CD4-positive, alpha-beta T cell treated with Interleukin-12 subunit alpha and Interleukin-12 subunit beta, for 1 hour (primary cell): ENCODE results near the gene ZNF710.

ENCODE experiments used
- DNase-seq: peaks from one replicate; pipeline ENCODE4 v3.0.0-alpha.2; 2020

Gene ZNF710

DNA sequence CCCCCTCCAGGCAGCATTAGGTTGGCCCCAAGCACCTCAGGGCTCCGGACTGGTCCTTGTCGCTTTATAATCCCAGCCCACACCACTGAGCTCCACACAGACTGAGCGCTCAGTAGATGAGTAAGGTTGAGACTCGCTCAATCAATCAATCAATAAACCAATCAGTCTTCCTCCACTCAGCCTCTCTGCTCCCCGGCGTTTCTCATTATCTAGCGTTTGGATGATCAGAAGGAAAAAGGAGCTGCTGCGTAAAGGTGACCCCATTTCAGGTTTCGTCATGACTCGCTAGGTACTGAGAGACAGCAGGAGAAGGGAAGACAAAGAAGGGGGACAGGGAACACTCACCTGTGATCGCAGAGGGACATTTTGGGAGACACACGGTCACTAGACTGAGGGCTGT, 41.2 kb downstream of the ZNF710 start:
- no peak for DNase-seq

DNA sequence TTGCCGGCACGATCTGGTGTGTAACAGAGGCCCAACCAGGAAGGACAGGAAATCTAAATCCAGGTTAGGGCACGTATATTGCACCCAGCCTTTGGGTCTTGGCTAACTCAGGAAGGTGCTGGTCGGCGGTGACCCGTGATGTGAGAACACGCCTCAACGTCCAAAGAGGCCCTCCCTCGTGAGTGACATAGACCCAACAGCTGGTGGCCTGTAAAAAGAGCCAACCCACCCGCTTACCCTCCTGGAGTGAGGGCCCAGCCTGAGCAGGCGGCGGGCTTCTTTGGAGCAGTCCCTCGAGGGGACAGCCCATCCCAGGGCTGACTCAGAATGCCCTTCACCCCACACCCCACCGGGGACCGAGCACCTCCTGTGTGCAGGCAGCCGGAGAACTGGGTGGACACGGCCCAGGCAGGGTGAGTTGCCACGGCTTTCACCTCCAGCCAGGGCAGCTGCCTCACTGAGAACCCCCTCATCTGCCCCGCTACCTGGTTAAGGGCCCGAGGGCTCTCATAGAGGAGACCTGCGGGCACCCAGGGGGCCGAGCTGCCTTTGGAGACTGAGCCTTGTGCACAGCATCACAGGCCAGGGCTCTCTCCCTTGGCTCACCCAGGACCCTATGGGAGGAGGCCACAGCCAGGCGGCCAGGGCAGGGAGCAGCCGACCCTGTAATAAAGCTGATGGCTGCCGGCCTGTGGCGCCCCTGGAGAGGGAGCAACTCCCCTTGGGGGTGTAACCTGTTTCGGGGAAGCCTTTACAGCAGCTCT, 41.8 kb downstream of the ZNF710 start:
- DNase-seq = no peak

DNA sequence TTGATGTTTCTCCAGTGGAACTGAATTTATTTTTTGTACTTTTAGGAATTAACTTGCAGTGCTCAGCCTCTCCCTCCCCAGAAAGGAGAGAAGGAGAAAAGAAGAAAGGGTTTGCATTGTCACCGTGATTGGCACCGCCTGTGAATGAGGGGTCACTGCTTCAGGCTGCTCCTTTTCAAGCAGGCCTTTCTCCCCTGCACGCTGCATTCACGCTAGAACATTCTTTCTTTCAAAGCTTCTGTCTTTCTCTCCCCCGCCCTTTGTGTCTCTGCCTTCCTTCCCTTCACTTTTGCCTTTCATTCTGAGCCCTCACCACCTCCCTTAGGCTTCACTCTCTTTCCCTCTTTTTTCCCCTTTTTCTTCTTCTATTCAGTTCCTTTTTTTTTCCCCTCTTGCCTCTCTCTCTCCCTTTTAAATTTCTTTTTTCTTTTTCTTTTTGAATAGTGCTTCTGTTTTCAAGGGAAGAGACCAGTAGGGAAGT, 42.4 kb downstream of the ZNF710 start:
- DNase-seq = no peak

DNA sequence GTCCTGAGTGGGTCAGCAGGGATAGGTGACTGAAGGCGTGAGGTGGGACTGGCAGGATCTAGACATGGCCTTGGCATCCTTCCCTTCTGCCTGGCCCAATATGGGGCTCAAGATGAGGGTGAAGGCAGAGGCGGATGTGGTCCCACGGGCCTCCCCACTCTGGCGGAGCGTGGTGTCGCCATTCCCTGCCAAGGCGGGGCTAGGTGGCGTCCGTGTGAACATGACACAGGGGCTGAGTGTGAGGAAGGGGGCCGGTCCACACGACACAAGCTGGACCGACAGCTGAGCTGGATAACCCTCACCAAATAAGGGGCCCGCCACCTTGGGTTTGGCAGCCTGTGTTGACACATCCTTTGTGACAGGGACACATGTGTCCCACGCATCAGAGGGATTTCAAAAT, 43.1 kb downstream of the ZNF710 start:
- no peak for DNase-seq

DNA sequence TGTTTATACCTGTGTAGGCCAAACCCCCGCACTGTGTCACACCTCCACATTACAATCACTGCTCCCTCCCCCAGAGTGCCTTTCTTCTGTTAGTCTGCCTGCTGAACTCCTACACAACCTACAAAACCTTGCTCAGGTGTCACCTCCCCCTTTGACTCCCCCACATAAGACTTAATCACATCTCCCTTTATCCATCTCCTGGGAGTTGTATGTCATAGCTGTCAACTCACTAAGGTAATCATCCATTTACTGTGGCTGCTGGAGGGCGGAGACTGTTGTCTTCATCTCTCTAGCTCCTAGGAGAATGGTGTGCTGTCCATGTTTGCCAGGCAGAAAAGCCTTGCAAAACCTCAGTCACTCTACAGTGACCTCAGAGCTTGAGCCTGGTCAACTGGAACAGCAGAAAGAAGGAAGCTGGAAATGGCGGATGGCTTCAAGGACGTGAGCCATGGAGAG, 43.8 kb downstream of the ZNF710 start:
- DNase-seq = no peak

DNA sequence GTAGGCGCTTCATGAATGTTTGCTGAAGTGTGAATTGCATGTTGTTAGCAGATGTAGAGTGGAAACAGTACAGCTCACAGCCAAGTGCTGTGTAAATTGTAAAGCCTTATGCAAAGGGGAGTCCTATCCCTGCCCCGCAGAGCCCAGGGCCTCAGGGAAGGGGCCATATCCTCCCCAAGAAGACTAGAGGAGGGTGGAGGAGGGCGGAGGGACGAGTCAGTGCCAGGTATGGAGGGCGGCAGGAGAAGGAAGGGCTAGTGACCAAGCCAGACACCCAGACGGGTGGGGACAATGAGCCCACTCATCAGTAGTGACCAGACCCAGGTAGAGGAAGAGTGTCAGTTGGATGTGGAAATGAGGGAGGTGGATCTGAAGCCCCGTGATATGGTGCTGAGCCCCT, 45.2 kb downstream of the ZNF710 start:
- DNase-seq = no peak

DNA sequence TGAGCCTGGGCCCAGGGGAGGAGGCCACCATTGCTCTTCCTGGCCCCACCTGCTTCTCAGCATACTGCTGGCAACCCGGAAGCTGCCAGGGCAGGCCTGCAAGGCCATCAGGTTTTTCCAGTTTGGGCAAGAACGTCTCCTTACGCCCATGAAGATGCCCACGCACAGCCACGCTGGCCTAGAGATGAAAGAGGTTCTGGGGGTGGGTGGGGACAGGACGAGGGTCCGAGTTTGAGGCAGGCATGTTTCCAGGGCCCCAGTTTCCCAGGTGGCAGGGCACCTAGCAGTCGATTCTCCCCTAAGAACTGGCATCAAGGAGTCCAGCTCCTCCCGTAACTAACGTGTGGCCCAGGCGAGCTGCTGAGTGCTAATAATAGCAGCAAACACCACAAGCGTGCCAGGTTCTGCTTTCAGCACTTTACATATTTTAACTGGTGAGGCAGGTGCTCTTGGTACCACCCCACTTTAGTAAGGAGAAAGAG, 45.8 kb downstream of the ZNF710 start:
- no peak for DNase-seq

DNA sequence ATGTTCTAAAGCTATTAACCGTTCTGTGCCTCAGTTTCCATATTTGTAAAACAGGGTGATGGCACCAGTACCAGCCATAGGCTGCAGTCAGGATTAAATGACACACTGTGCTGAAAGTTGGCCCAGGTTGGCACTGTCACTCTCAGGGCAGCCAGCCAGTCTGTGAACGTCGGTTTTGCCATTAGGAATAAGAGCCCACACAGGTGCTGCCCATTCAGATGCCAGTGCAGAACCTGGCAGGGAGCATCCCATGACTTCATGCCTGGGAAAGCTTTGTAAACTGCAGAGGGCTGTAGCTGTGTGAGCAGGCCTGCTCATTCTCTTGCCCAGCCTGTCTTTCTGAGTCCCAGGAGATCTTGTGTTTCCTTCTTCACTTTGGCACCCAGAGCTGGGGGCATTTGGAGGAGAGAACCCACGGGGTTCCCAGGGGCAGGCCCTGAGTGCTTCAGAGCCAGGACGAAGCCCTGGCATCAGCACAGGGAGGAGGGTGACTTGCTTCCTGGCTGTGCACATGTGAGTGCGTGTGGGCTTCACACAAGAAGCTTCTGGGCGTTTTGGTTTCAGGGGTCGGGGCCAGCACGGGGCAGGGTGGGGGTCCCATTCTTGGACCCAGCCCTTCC, 46.9 kb downstream of the ZNF710 start:
- no peak for DNase-seq

DNA sequence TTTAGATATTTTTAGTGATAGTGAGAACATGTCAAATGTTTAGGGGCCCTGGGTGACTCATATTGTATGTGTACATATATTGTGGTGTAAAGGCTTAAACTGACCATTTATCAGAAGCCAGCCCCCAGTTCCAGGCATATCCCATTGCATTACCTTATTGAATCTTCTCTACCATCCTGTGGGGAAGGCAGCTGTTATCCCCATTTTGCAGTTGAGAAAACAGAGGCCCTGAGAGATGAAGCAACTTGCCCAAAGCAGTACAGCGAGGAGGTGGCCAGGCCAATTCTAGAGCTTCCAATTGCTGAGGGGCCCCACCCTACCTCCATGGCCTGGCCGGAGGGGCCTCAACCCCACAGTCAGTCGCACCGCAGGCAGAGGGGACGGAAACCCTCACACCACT, 47.9 kb downstream of the ZNF710 start:
- no peak for DNase-seq

DNA sequence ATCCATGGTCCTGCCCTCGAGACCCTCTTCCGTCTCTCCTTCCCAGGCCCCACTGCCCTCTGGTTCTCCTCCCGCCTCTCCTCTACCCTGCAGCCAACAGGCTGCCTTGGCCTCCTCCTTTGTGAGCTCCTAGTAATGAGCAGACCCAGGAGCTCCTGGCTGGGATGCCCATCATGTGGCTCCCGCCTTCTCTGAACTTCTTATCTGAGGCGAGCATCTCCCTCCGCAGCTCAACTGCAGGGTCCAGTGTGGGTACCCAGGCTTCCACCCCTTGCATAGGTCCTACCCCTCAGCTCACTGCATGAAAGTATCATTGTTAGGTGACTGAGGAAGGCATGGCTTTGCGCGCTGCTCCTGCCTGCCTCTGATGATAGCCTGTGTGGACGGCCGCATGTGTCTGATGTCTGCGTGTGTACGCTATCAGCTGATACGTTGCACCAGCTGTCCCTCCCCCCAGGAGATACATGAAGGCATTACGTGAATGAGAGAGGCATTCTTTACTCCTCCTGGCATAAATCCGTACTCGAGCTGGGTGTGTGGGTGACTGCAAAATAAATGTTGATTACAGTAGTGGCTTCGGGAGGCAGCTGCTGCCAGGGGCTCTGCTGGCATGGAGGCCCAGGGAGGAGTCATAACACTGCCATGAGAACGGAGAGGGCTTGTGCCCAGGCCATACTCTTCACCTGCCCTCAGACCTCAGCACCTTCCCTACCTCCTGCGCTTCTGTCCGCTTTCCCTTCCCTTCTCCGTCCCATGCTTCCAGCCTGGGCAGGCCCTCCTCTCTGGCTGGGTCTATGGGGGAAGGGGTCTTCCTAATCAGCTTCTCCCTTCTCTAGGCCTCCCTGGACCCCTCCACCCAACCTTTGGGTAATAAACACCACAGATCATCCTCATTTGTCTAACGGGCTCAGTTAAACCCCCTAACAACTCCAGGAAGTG, 48.8 kb downstream of the ZNF710 start:
- DNase-seq = no peak

DNA sequence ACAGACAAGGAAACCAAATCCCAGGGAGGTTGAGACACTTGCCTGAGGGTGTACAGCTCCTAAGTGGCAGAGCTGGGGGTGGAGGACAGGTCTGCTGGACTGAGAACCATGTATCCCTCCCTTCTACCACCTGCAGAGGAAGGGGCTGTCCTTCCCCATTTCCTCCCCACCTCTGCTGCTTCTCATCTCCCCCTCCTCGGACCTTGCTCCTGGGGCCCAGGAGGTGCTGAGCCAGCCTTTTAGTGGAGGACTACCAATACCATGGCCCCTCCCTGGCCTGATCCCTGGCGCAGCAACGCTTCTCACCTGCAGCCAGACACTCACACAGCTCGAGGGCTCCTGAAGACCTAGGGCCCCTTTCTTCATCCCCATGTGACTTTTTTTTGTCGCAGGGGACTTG, 50.8 kb downstream of the ZNF710 start:
- no peak for DNase-seq

DNA sequence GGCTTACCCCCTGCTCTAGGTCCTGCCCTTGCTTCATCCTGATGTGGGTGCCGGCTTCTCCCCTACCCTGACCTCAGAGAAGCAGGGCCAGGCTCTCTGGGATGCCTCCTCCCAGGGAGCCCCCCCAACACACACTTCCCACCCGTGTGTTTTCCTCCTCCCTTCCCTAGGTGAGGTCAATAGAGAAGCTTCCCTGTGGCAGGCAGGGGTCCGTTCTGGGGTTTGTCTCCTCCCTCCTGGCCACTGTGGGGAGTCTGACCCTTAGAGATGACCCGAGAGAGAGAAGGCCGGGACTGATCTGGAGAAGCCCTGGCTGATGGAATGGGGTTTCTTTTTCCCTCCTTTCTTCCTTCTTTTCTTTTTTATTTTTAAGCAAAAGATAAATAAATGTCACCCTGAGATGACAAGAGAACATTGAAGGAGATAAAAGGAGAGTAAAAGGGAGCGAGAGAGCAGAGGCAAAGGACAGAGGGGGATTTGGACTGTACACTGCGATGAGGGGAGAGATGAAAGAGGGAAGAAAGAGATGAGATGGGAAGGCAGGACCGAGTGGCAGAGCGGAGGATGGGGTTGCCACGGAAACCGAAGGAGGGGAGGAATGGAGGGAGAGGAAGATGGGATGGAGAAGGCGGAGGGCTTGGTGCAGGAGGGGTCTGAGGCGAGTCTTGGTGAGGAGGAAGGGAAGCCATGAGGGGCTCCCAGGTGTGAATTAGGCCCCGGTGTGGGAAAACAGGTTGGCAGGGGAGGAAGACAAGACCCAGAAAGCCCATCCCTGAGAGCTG, 52.8 kb downstream of the ZNF710 start:
- no peak for DNase-seq

DNA sequence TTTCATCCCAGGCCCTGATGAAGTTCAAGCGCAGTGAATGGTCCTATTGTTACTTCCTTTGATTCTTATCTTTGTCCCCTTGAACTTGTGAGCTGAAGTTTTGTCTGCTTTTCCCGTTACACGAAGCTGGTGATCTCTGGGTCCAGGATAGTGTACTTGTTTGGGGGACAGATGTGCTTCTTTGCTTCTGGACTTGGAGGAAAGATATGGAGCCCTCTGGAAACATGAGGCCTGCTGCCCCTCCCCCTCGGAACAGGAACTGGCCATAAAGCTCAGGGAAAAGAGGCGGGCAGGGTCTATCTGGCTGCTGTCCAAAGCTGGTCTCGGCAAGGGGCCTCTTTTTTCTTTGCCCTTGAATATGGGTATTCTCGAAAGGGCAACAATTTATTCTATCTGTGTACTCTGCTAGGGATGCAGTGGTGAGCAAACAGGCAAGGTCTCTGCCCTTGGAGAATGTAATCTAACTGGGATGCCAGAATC, 53.5 kb downstream of the ZNF710 start:
- no peak for DNase-seq

DNA sequence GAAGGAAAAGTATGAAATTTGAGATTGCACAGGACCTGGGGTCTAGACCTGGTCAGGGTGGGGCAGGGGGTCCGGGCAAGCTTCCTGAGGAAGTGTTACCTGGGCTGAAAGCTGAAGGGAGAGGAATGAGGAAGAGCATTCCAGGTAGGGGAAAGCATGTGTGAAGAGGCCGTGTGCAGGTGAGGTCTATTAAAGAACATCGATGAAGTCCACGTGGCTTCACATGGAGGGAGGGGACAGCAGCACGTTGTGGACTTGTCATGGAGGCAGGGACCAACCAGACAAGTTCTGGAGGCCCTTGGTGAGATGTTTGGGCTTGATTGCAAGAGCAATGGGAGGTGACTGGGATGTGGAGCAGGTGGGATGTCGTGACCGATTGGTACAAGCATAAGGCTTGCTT, 54.1 kb downstream of the ZNF710 start:
- DNase-seq = no peak

DNA sequence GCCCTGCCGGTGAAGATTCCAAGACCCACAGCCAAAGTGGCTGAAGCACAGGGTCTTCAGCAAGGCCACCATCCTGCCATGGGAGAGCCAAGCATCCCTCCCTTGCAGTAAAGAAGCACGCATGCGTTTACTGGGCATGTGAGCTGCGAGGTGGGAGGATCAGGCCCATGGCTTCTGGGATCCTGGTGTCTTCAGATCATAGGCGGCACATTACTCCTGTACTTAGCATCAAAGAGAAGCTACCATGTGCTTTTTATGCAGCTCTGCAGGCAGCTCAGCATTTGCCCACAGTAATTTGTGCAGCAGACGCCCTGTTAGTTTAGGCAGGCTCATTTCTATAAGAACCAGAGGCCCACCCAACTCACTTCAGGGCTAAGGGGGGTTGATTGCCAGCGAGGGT, 55.4 kb downstream of the ZNF710 start:
- no peak for DNase-seq

DNA sequence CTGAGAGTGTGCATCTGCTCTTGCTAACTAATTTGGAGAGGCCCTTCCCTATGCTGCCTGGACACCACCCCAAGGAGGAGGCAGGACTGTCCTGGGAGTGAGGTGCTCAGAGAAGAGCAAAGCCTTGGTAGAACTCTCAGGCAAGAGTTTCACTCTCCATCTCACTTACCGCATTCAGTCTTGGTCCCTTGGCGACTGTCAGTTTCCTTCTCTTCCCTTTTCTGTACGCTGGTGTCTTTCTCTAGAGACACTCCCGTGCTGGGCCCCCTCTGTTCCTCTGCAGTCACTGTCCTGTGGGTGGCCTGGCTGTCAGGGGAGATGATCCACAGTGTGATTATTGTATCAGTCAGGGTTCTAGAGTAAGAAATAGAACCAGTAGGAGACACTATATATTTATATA, 57.2 kb downstream of the ZNF710 start:
- DNase-seq = no peak

DNA sequence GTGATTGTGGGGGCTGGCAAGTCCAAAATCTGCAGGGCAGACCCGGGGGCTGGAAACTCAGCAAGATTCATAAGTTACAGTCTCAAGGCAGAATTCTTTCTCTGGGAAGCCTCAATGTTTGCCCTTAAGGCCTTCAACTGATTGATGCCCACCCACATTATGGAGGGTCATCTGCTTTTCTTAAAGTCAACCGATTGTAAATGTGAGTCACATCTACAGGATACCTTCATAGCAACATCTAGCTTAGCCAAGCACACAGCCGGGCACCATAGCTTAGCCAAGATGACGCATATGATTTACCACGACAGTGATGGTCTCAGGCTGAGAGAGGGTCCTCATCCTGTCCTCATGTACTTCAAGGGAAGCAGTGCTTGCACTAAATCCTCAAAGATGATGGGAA, 57.7 kb downstream of the ZNF710 start:
- no peak for DNase-seq

DNA sequence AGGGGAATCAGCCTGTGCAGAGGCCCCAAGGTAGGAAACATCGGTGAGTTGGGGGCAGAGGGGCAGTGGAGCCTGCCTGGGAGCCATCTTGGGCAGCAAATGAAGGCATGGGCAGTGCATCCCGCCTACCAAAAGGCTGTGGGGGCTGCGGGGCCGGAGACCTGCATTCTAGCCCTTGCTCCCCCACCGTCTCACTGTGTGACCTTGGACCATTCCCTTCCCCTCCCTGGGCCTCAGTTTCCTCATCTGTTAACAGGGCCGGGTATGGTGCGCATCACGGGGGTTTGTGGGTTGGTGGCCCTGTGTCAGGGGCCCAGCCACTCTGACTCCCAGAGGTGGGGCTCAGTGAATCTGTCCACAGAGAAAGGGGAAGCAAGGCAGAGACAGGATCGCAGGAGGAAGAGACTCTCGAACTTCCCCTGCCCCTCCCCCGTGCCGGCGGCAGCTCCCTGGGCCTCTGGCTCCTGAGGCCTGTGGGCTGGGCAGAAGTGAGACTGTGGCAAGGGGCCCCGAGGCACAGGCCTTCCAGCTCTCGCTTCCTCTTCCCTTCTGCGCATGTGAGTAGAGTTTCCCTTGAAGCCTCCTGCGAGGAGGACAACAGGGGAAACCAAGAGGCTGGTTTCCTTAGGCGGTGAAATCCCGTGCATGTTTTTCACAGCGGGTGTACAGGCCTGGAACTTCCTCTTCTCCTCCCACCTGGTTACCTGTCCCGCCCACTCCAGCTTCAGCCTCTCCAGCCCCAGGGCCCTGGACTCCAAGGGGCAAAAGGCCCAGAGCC, 58.3 kb downstream of the ZNF710 start:
- peak; percentile 79 for DNase-seq

DNA sequence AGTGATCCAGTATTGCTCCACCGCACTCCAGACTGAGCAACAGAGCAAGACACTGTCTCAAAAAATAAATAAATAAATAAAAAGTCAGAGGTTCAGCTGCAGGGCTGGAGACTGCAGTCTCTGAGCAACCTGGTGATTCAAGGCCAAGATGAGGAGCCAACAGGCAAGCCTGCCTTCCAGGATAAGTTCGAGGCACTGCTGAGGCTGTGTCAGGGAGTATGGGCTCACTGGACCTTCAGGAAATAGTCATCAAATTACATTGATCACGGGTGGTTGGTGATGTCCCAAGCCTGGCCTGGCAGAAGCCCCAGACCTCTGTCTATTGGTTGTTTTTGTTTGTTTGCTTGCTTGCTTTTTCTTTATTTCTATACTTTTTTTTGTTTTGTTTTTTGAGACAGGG, 59.7 kb downstream of the ZNF710 start:
- DNase-seq = no peak

DNA sequence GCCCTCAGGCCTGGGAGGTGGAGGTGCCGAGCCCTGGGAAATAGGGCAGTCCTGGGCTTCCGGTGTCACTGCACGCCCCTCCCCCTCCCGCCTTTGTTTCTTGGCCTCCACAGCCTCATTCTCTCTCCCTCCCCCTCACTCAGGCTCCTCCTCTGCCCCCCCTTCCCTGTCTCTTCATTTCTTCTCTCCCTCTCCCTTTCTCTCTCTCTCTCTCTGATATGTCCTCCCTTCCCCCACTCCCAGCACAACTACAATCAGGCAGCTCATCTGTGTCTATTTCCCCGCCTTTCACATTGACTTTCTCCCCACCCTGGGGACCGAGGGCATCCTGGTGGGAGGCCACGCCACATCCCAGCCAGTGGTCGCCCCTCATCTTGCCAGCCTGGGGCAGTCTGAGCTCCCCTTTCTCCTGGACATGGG, 60.9 kb downstream of the ZNF710 start:
- DNase-seq = peak; percentile 60

DNA sequence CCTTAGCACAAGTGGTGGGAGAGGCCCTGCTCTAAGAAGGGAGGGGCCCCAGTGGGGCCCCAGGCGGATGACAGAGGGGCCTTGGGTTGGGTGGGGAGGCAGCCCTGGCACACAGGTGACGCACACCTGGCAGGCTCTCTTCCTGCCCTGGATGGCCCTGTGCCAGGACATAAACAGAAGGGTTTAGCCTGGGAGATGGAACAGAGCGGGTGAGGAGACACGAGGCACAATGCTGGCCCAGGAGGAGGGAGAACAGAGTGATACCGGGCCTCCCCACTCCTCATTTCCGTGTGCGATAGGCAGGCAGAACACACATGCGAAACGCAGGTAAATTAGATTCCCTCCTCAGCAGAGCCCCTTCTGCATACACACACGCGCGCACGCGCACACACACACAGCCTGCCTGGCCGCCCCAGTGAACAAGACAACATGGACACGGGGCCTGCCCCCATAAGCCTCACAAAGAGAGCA, 61.4 kb downstream of the ZNF710 start:
- DNase-seq = peak; percentile 36
